B cell (primary cell): ENCODE data around the gene LRRC7. TPM values are rescaled to one million over a fixed set of nuclear protein-coding genes. Genes with fewer than 3 reads are reported as not detected.

ENCODE experiments used
- ATAC-seq: fragments of 200-7000 bp; cut with Tn5 transposase; one replicate; pipeline ENCODE4 v1.10.0; 2021; ENCODE audit warnings: low read depth, mild to moderate bottlenecking, moderate number of reproducible peaks, moderate library complexity
- CTCF ChIA-PET: fragments of 350-600 bp; sonication (Branson Sonifier 250); formaldehyde crosslinking; loops from one replicate; lab custom pipeline; 2021; ENCODE audit warnings: antibody characterized with exemption, inconsistent platforms; lab: Charles Lee
- POLR2A ChIA-PET: fragments of 350-600 bp; sonication (Branson Sonifier 250); formaldehyde crosslinking; loops from one replicate; lab custom pipeline; 2021; ENCODE audit warnings: antibody characterized with exemption; lab: Charles Lee
- DNase-seq: peaks from one replicate; pipeline ENCODE4 v3.0.0; 2013
- H2AFZ ChIP-seq: 2 replicates; pipeline ENCODE4 v1.6.1; 2012; ENCODE audit warnings: mild to moderate bottlenecking, low read depth, low read length; ENCODE audit not compliant: insufficient read depth, poor library complexity, severe bottlenecking
- H3K27ac ChIP-seq, 2 donors: 1 replicate in 1 of 2; 2 replicates in 1 of 2; pipeline ENCODE4 v1.5.1; 2012 to 2013; ENCODE audit warnings: low read length in 2 of 2, mild to moderate bottlenecking in 2 of 2, moderate library complexity in 1 of 2
- H3K27me3 ChIP-seq, 4 experiments: fragments of 200-600 bp in 1 of 4; sonication (generic) in 1 of 4; replicated peaks in 1 of 4; 1 replicate in 2 of 4; 2 replicates in 2 of 4; pipeline versions ENCODE4 v1.6.1 to v1.7.0; 2013 to 2016; ENCODE audit warnings: low read length in 3 of 4, mild to moderate bottlenecking in 2 of 4, mixed read lengths in 1 of 4, moderate library complexity in 1 of 4; ENCODE audit not compliant: insufficient read depth in 4 of 4, control insufficient read depth in 3 of 4; ENCODE audit errors: control extremely low read depth in 1 of 4
- H3K36me3 ChIP-seq, 2 experiments: replicated peaks in 1 of 2; 1 replicate in 1 of 2; 2 replicates in 1 of 2; pipeline versions ENCODE4 v1.6.1 to v1.7.1; 2013; ENCODE audit warnings: low read length in 1 of 2; ENCODE audit not compliant: insufficient read depth in 2 of 2, control insufficient read depth in 1 of 2; ENCODE audit errors: control extremely low read depth in 1 of 2, extremely low read depth in 1 of 2
- H3K4me1 ChIP-seq, 2 donors: fragments of 200-600 bp in 1 of 2; sonication (generic) in 1 of 2; 1 replicate in 1 of 2; 2 replicates in 1 of 2; pipeline versions ENCODE4 v1.5.1 to v1.6.1; 2013 to 2017; ENCODE audit warnings: low read length in 2 of 2; ENCODE audit not compliant: control insufficient read depth in 2 of 2, insufficient read depth in 2 of 2
- H3K4me2 ChIP-seq: replicated peaks from 2 replicates; pipeline ENCODE3; 2012; ENCODE audit warnings: mild to moderate bottlenecking, low read depth, low read length; ENCODE audit not compliant: poor library complexity, severe bottlenecking
- H3K4me3 ChIP-seq, 5 experiments: fragments of 200-600 bp in 1 of 5; sonication (generic) in 1 of 5; 1 replicate in 3 of 5; 2 replicates in 2 of 5; pipeline versions ENCODE4 v1.5.1 to v1.7.0; 2011 to 2016; ENCODE audit warnings: low read length in 4 of 5, mild to moderate bottlenecking in 4 of 5, low read depth in 2 of 5, control low read depth in 1 of 5, moderate library complexity in 1 of 5; ENCODE audit not compliant: insufficient read depth in 1 of 5; ENCODE audit errors: control extremely low read depth in 1 of 5, extremely low read depth in 1 of 5
- H3K79me2 ChIP-seq: fragments of 200-600 bp; sonication (generic); one replicate; pipeline ENCODE4 v1.6.0; 2016; ENCODE audit warnings: low read length; ENCODE audit not compliant: control insufficient read depth, insufficient read depth
- H3K9ac ChIP-seq: fragments of 200-600 bp; sonication (generic); 2 replicates; pipeline ENCODE4 v1.6.1; 2017; ENCODE audit warnings: mild to moderate bottlenecking, low read length, moderate library complexity
- H3K9me3 ChIP-seq, 3 donors: one replicate each; pipeline versions ENCODE4 v1.6.1 to v1.7.1; 2013; ENCODE audit warnings: low read length in 2 of 3; ENCODE audit not compliant: control insufficient read depth in 2 of 3, insufficient read depth in 1 of 3; ENCODE audit errors: control extremely low read depth in 1 of 3
- H4K20me1 ChIP-seq: 2 replicates; pipeline ENCODE4 v1.6.0; 2012; ENCODE audit warnings: mild to moderate bottlenecking, low read length; ENCODE audit not compliant: insufficient read depth, control insufficient read depth, poor library complexity, severe bottlenecking
- H3K27ac Mint-ChIP-seq: one replicate; pipeline ENCODE4 v1.8.0; 2021; ENCODE audit warnings: mixed read lengths
- H3K27me3 Mint-ChIP-seq: one replicate; pipeline ENCODE4 v1.8.0; 2021; ENCODE audit warnings: mixed read lengths
- H3K4me1 Mint-ChIP-seq: one replicate; pipeline ENCODE4 v1.8.0; 2021; ENCODE audit warnings: mixed read lengths
- H3K4me3 Mint-ChIP-seq: one replicate; pipeline ENCODE4 v1.8.0; 2021; ENCODE audit warnings: mixed read lengths
- H3K9me3 Mint-ChIP-seq: one replicate; pipeline ENCODE4 v1.8.0; 2022; ENCODE audit warnings: mixed read lengths; ENCODE audit not compliant: insufficient read depth
- CTCF ChIP-seq: fragments of 200-600 bp; IDR thresholded peaks from one replicate; pipeline ENCODE4 v1.8.0; 2022; ENCODE audit warnings: antibody characterized with exemption, mild to moderate bottlenecking
- EZH2 ChIP-seq: IDR thresholded peaks from 2 replicates; pipeline ENCODE4 v1.6.1; 2012; ENCODE audit warnings: borderline replicate concordance, low read depth, mild to moderate bottlenecking, moderate library complexity, low read length; ENCODE audit not compliant: insufficient read depth, poor library complexity, severe bottlenecking
- WGBS: methylation state at CpG from one replicate; pipeline ENCODE4 v1.1.5; 2013; ENCODE audit warnings: missing lambda C conversion rate; ENCODE audit not compliant: insufficient coverage; 5-methylcytosine and 5-hydroxymethylcytosine counted together
- intact Hi-C: fragments of 100-400 bp; cut with micrococcal nuclease; formaldehyde crosslinking; loops from one replicate; pipeline ENCODE4 v1.10.0; 2022
- polyA plus RNA-seq: library from polyadenylated mRNA; depleted of rRNA; stranded (reverse); fragments of >200 nt; gene quantifications from 2 replicates; pipeline ENCODE4 v1.2.3, GENCODE V29; 2012
- total RNA-seq, 2 donors: library from RNA; stranded (reverse); fragments of 120-200 nt in 1 of 2; gene quantifications; 1 replicate in 1 of 2; 2 replicates in 1 of 2; pipeline versions ENCODE4 v1.2.3 to v1.2.4, GENCODE V29; 2013 to 2022

Gene LRRC7
- total and polyA plus RNA-seq, 2 donors (not counting 1 experiment from before 2014, with no cell fraction given) = not detected

- no peak overlapping the region for H3K27ac Mint-ChIP-seq
- H3K9ac ChIP-seq = no peak overlapping the region
- no peaks in the 10 kb centered on the region for H3K79me2 ChIP-seq
- H3K4me3 ChIP-seq = no peak overlapping the region
- no peak overlapping the region for H3K27ac ChIP-seq
- no peaks in the 10 kb centered on the region for H3K4me1 ChIP-seq
- ATAC-seq = no peak
- H3K9me3 Mint-ChIP-seq = no peaks in the 10 kb centered on the region
- no peaks in the 10 kb centered on the region for H3K9me3 ChIP-seq
- no peak overlapping the region for H2AFZ ChIP-seq
- no peak overlapping the region for H3K4me3 Mint-ChIP-seq
- H3K4me1 Mint-ChIP-seq = no peaks in the 10 kb centered on the region
- no peaks in the 10 kb centered on the region for H3K27me3 Mint-ChIP-seq
- H3K36me3 ChIP-seq = no peaks in the 10 kb centered on the region
- intact Hi-C loops = no loop called here
- TF ChIP-seq EZH2 = no peak
- no peak for TF ChIP-seq CTCF
- ChIA-PET POLR2A (no interaction called here), CTCF (no interaction called here)
- no peak for DNase-seq
- H3K27me3 ChIP-seq = no peaks in the 10 kb centered on the region
- no peak overlapping the region for H3K4me2 ChIP-seq
- no peaks in the 10 kb centered on the region for H4K20me1 ChIP-seq
Measured at GRCh38 chr1:70017770-70018169, 450.0 kb downstream of the LRRC7 start.

GRCh38 chr1:70024272-70024671, 456.6 kb downstream of the LRRC7 start:
- no peaks in the 10 kb centered on the region for H3K36me3 ChIP-seq
- TF ChIP-seq EZH2 = no peak
- TF ChIP-seq CTCF = no peak
- H3K4me2 ChIP-seq = no peak overlapping the region
- no peaks in the 10 kb centered on the region for H4K20me1 ChIP-seq
- ChIA-PET POLR2A (no interaction called here), CTCF (no interaction called here)
- no peaks in the 10 kb centered on the region for H3K9me3 ChIP-seq
- no peaks in the 10 kb centered on the region for H3K79me2 ChIP-seq
- H3K4me3 ChIP-seq = no peak overlapping the region
- H3K27me3 ChIP-seq = no peaks in the 10 kb centered on the region
- H3K27ac ChIP-seq = no peak overlapping the region
- no peaks in the 10 kb centered on the region for H3K4me1 ChIP-seq
- no peak for DNase-seq
- H3K27ac Mint-ChIP-seq = no peak overlapping the region
- no peaks in the 10 kb centered on the region for H3K4me1 Mint-ChIP-seq
- no CpG with 5 or more reads among the region's 1 CpG for WGBS
- no peak overlapping the region for H3K9ac ChIP-seq
- ATAC-seq = no peak
- intact Hi-C loops = no loop called here
- no peak overlapping the region for H2AFZ ChIP-seq
- H3K9me3 Mint-ChIP-seq = no peaks in the 10 kb centered on the region
- H3K4me3 Mint-ChIP-seq = no peak overlapping the region
- no peaks in the 10 kb centered on the region for H3K27me3 Mint-ChIP-seq
